Left ventricle myocardium inferior (tissue), 1 donor: ENCODE results near the gene RNF150. TPM values are rescaled to one million over a fixed set of nuclear protein-coding genes. Genes with fewer than 3 reads are reported as not detected.
A peak's percentile ranks its signal among the peaks of the same experiment; 100 is the strongest.

Source experiments
- DNase-seq: peaks from one replicate; pipeline ENCODE4 v3.0.0-alpha.2; 2020
- H3K27ac ChIP-seq: fragments of 200-600 bp; replicated peaks from 2 replicates; pipeline ENCODE4 v1.8.0; 2021
- H3K27me3 ChIP-seq: fragments of 200-600 bp; 2 replicates; pipeline ENCODE4 v1.8.0; 2021; ENCODE audit warnings: low read depth
- H3K36me3 ChIP-seq: fragments of 200-600 bp; 2 replicates; pipeline ENCODE4 v1.8.0; 2021
- H3K4me1 ChIP-seq: fragments of 200-600 bp; 2 replicates; pipeline ENCODE4 v1.8.0; 2021
- H3K4me3 ChIP-seq: fragments of 200-600 bp; 2 replicates; pipeline ENCODE4 v1.8.0; 2021; ENCODE audit warnings: mild to moderate bottlenecking, moderate library complexity
- H3K9me3 ChIP-seq: fragments of 200-600 bp; replicated peaks from 2 replicates; pipeline ENCODE4 v1.8.0; 2021
- intact Hi-C: fragments of 100-400 bp; cut with micrococcal nuclease; formaldehyde crosslinking; loops from one replicate; pipeline ENCODE4 v1.11.0; 2022
- total RNA-seq: library from RNA; stranded (reverse); fragmentation: NEBNext Ultra II Directional; extraction: Animal tissue kit (Norgen Biotek cat#: 25700); gene quantifications from one replicate; pipeline ENCODE4 v1.2.1, GENCODE V29; 2021
- TF ChIP-seq, protein P1 (sequence below): fragments of 200-600 bp; IDR thresholded peaks from 2 replicates; pipeline ENCODE4 v1.8.0; 2021; ENCODE audit warnings: antibody characterized with exemption, mild to moderate bottlenecking, borderline replicate concordance
- donor health status: DM: no; HTN: yes; CAD: no; lungs with severe emphysema.

Gene RNF150
- total RNA-seq, 1 donor from 2014 or later: 68.0 TPM

DNA sequence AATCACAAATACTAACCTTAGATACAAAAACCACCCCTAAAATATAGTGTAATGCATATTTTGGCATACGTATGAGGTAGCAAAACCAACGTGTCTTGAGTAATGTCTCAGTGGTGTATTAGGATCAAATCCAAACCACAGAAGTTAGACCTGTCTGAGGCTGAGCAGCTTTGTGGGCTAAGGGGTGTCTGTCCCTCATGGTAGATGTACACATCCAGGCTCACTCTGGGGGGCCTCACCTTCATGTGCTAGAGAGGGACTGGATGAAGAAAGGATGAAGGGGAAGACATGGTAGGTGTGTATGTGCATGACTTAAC is 189.1 kb downstream of the RNF150 start:
- H3K36me3 ChIP-seq: no peaks in the 10 kb centered on the region
- TF ChIP-seq, protein P1, sequence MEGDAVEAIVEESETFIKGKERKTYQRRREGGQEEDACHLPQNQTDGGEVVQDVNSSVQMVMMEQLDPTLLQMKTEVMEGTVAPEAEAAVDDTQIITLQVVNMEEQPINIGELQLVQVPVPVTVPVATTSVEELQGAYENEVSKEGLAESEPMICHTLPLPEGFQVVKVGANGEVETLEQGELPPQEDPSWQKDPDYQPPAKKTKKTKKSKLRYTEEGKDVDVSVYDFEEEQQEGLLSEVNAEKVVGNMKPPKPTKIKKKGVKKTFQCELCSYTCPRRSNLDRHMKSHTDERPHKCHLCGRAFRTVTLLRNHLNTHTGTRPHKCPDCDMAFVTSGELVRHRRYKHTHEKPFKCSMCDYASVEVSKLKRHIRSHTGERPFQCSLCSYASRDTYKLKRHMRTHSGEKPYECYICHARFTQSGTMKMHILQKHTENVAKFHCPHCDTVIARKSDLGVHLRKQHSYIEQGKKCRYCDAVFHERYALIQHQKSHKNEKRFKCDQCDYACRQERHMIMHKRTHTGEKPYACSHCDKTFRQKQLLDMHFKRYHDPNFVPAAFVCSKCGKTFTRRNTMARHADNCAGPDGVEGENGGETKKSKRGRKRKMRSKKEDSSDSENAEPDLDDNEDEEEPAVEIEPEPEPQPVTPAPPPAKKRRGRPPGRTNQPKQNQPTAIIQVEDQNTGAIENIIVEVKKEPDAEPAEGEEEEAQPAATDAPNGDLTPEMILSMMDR: no peak
- H3K4me3 ChIP-seq: no peak overlapping the region
- no peaks in the 10 kb centered on the region for H3K9me3 ChIP-seq
- intact Hi-C loops: no loop called here
- no peaks in the 10 kb centered on the region for H3K27me3 ChIP-seq
- H3K27ac ChIP-seq: no peak overlapping the region
- peaks cover 41% of the 10 kb centered on the region for H3K4me1 ChIP-seq
- no peak for DNase-seq

DNA sequence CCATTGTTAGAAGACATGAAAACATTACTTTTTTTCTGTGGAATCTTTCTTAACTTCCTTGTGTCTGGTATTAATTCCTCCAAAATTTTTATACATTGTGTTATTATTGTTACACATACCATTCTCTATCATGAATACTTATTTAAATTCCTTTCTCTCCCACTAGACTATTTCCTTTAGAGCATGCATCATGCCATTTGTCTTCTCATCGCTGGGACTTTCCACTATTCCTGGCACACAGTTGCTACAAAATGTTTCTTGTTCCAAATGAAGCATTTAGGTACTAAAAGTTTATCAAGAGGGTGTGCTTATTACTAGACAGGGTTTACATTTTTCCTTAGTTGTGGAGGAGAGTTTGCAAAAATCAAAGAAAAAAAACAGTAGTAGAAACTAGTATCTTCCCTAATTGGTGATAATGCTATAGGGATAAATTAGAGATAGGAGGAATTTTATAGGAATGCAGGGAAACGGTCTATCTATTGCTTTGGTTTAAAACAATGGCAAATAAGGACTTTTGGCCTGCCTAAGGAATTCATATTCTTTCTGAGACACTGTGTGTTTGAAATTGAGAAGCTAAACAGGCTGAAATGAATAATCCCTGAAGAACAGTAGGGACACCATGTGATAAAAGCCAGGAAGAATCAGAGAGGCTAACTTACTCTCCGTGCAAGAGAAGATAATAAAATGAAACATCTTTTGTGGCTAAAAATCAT is 189.6 kb downstream of the RNF150 start:
- no peak for DNase-seq
- H3K9me3 ChIP-seq: no peaks in the 10 kb centered on the region
- no peaks in the 10 kb centered on the region for H3K27me3 ChIP-seq
- H3K36me3 ChIP-seq: no peaks in the 10 kb centered on the region
- TF ChIP-seq, protein P1: no peak
- H3K4me3 ChIP-seq: no peak overlapping the region
- peaks cover 46% of the 10 kb centered on the region for H3K4me1 ChIP-seq
- H3K27ac ChIP-seq: no peak overlapping the region
- intact Hi-C loops: no loop called here

DNA sequence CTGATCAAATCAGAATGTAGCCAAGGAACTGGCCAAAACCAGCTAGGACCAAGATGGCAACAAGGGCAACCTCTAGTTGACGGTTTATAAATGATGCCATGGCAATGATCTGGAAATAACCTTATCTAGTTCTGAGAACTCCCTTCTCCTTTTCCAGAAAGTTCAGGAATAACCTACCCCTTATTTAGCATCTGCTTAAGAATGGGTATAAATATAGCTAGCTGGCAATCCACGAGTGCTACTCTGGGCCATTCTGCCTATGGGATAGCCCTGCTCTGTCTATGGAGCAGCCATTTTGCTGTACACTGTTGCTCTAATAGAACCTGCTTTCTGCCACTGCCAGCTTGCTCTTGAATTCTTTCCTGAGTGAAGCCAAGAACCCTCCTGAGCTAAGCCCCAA is 192.7 kb downstream of the RNF150 start:
- no peak for DNase-seq
- TF ChIP-seq, protein P1: no peak
- Histone ChIP-seq H3K27me3 (no peaks in the 10 kb centered on the region), H3K4me1 (peaks cover 70% of the 10 kb centered on the region), H3K36me3 (no peaks in the 10 kb centered on the region), H3K4me3 (no peak overlapping the region), H3K27ac (peak overlapping the region; percentile 71), H3K9me3 (no peaks in the 10 kb centered on the region)
- intact Hi-C loops: no loop called here

DNA sequence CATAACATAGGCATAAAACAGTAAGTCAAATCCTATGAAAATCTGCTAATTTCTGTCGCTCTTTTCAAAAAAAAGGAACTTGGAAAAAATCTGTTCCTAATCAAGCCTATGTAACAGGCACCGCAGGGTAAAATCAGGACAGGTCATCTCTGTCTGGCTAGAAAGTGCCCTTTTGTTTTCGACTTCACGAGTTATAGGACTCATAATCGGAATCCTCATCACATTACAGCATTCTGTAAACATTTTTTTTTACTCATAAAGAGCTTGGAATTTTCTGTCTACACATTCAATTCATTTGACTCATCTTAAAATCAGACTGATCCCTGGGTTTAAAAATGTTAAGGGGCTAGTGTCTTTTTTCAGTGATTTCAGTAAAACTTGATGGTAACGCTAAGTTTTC is 195.4 kb downstream of the RNF150 start:
- Histone ChIP-seq H3K36me3 (no peaks in the 10 kb centered on the region), H3K27me3 (no peaks in the 10 kb centered on the region), H3K27ac (peak overlapping the region; percentile 71), H3K4me3 (no peak overlapping the region), H3K4me1 (peaks cover 76% of the 10 kb centered on the region), H3K9me3 (no peaks in the 10 kb centered on the region)
- DNase-seq: no peak
- TF ChIP-seq, protein P1: no peak
- intact Hi-C loops: no loop called here

DNA sequence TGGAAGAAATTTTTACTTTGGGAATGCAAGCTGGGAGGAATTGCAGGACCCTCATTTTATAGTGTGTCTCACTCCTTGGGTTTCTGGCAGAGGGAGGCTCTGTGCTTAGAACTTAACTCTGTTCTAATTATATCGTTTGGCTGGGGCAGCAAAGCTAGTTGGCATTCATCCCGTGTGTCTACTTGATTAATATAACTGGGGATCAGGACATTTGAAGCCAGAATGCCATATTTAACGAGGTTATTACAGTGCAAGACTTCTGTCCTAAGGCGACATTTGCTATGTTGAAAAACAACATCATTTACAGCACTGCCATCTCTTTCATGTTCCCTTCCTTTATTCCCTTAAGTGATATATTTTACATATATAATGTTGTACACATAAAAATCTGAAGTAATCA is 198.0 kb downstream of the RNF150 start:
- no peaks in the 10 kb centered on the region for H3K9me3 ChIP-seq
- H3K27me3 ChIP-seq: no peaks in the 10 kb centered on the region
- no peak for DNase-seq
- peak overlapping the region; percentile 71 for H3K27ac ChIP-seq
- intact Hi-C loops: no loop called here
- H3K4me1 ChIP-seq: peaks cover 74% of the 10 kb centered on the region
- H3K4me3 ChIP-seq: no peak overlapping the region
- TF ChIP-seq, protein P1: no peak
- H3K36me3 ChIP-seq: no peaks in the 10 kb centered on the region
